GM21360 (cell line): ENCODE measurements around the gene ARHGEF6.

Experiments used
- ATAC-seq: cut with Tn5 transposase; IDR thresholded peaks from one replicate; pipeline ENCODE4 v1.9.1; 2021; ENCODE audit warnings: mild to moderate bottlenecking, moderate library complexity; ENCODE audit not compliant: unreplicated experiment

Gene ARHGEF6

DNA sequence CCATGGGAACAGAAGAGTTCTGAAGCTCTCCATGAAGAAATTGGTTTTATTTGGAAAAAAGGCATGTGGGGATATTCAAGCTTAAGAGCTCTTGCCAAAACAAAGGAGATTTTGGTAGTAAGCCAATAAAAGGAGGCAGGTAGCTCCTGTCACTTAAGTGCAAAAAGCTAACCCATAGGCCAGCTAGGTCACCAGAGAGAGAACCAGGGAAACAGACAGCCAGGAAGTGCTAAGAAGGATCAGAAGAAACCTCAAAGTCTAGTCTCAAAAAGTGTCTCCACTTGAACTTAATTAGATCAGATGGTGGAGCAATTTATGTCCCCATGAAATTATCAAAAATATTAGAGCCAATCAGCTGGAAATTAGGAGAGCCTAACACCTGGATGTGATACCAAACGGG is 83.6 kb downstream of the ARHGEF6 start:
- ATAC-seq = no peak

DNA sequence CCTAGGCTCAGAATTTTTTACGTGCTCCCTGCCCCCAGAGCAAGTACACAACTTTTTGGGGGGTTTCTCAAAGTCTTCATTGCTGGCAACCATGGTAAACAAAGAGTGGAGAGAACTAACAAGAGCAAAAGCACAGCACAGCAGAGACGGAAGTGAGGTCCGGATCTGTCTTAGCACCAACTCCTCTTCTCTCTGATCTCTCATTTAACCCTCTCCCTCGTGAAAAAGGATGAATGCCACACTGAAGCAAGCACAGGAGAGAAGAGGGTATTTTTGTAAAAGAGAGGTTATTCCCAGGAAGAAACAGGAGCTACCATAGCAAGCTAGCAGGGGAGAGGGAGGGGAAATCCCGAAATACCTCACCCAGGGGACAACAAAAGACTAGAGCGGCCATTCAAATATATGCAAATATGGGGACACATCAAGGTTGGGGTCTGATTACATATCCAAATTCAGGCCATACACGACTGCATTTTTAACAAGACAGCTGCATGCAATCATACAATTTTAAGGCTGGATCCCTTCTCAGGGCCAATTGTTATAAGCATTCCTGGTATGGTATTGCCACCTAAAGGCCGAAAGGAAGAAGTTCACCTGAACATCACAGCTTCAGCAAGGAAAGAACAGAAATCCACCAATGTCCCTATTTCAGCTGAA is 86.2 kb downstream of the ARHGEF6 start:
- ATAC-seq = peak; percentile 58

DNA sequence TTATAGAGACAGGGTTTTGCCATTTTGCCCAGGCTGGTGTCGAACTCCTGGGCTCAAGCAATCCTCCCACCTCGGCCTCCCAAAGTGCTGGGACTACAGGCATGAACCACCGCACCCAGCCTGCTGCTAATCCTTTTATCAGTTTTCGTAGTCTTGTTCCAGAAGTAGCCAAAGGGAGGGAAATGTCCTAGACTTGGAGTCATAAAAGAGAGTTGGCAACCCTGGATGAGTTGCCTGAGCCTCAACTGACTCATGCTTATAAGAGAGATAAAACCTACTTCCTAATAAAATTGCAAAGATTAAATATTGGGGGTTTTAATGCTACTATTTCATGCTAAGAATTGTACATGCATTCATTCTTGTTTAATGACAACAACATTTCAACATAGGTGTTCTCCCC is 88.5 kb downstream of the ARHGEF6 start:
- no peak for ATAC-seq

DNA sequence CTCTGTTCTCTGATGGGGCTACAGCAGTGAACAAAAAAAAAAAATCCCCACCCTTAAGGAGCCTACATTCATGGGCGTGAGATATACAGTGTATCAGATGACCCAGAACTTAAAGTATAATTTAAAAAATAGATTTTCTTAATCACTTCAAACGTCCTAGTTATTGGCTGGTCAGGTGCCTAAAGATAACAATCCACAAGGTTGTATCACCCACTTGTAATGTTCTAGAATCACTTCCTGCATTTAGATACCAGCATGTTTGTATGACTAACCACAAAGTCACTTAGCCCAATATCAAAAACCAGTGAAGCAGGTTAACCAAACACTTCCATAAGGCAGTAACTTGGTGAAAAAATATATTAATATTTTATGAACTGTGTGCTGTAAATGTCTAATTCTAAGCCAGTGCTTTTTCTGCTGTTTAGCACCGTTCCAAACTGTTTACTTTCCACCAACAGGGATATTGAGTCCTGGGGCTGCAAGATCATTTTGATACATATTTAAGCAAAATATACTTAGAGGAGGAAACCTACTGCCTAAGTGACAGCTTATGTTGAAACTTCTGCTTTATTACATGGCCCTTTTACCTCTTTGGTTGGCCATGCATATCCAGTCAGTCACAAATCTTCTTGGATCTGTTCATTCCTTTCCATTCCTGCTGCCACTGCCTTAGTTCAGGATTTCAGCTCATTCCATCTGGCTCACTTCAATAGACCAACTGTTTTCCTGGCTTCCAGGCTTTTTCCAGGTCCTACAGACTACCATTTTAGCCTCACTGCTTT is 89.5 kb downstream of the ARHGEF6 start:
- no peak for ATAC-seq

DNA sequence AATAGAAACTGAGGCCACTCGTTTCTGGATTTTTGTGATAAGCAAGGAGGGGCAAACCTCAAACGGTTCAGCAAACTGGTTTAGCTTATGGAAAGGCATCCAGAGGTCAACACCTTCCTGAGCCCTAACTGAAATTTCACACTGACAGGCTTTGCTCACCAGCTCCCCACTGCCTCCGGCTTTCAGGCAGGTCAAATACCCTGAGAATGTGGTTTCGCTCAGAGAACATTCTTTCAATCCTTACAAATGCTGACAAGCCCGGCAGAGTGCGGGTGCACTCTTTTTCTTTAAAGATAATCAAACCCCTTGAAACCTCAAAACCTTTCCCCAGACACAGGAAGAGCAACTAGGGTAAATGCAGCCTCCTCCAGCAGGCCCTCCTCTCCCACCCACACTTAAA is 91.3 kb downstream of the ARHGEF6 start:
- no peak for ATAC-seq

DNA sequence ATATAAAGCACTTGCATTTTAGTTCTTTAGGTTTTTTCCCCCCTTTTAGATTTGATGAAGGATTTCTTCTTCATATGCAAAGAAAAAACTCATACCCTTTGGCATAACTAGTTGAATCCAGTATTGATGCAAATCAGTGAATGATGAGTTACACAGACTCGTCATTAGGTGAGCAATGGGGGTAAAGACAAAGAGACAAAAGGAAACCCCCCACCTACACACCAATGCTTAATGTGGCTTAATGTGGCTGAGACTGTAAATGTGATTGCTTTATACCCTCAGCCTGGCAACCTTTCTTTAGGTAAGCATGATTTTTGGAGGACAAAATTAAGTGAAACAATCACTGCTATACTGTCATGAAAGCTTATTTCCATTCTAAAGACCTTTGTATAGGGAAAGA is 93.3 kb downstream of the ARHGEF6 start:
- no peak for ATAC-seq

DNA sequence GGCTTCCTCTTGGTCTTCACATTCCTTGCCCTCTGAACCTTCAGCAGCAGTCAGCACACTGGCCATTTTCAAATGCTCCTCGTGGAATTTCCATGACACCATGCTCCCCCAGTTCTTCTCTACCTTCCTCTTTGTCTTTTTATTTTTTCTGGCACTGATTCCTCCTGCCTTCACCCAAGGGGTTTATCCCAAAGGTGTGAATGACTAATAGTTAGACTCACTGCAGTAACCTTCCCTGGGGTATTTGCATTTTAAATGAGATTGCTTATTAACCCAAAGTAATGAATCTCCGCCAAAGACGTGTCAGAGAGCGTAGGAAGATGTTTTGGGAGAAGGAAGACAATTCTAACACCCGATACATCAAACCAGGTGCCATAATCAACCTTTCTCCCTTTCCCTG is 96.6 kb downstream of the ARHGEF6 start:
- no peak for ATAC-seq

DNA sequence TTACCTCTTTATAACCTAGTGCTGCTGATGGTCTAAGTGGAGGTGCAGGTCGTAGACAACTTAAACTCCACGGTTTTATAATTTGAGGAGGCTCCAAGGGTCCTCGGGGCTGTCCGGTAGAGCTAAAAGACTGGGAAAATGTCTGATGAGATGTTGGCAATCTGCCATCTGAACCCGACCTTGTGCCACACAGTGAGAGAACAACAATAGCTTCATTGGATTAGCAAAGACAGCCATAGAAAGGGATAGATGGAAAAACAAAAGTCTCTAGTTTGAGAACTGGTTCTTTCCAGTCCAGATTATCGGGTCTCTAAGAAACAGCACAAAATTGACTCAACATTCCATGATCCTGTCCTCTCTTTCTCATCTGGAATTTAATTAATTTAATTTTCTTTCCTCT is 101.2 kb downstream of the ARHGEF6 start:
- ATAC-seq = no peak

DNA sequence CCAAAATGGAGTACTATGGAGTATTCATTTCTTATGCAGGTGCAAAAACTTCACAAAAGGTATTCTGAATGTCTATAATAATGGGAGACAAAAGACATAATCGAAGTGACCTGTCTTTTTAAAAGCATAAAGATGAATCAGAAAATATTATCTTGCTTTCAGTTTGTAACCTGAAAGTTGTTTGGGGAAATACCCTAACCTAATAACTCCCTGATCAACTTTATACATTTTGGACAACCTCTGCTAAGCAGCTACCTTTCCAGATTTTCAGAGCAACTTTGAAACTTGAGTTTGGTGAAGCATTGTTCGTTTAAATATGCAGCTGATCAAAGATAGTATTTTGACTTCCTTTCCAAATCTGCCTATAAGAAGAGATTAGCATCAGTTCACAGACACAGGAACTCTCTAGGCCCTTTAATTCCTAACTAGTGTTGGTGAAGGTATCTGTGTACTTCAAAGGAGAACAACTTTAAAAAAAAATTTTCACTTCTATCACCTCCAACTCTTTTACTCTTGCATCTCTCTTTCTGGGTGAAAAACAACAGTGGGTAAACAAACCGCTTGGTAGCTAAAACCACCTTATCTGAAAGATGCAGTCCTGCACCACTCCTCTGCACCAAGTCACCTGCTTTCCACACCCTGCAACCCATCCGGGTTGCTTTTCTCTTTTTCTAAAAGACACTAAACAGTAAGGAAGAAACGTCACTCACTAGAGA is 106.3 kb downstream of the ARHGEF6 start:
- no peak for ATAC-seq

DNA sequence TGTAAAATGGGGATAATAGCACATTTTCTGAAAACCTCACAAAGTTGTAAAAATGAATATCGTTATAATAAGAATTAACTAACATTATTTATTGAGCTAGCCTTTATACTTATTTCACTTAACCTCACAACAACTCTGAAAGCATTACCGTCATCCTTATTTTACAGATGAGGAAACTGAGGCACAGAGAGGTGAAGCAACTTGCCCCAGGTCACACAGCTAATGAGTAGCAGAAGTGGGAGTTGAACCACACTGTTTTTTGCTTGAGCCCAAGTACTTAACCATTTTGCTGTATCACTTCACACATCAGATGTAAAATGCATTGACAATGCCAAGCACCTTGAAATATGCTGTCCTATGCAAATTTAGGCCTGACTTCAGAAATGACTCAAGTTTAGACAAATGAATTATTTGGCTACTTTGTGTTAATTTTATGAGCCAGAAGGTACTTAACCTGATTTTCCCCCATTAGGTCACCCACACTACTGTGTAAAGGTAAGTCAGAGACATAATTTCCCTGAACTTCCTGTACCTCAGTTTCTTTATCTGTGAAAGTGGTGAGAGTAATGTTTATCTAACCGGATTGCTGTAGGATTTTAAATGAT is 109.6 kb downstream of the ARHGEF6 start:
- ATAC-seq = no peak

DNA sequence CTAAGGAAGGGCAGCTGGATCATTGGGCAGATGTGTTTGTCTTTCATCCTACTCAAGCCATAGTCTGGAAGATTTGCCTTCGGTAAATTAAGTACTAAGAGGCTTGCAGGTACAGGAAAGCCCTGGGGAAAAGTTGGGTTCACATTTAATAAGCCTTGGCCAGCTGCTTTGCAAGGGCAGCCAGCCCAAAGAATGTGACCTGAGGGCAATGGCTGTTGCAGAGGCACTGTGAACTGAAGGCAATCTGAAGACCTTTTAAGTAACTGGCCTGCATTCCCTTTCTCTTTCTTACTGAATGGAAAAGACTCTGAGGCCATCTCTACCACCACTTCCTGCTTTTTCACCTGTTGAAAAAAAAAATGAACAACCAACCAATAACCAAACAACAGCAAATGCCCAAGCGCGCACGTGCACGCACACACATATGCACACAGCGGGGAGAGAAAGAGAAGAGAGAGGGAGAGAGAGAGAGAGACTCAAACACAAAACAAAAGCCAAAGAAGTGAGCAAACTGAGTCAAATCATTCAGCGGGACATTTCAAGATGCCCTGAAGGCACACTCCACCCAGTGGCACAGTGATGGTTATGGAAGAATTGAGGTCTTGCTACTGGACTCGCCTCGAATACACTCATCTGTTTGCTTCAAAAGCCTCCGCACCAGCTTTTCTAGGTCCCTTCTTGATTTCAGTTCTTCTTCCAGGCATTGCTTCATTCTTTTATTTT is 113.1 kb downstream of the ARHGEF6 start:
- ATAC-seq = no peak

DNA sequence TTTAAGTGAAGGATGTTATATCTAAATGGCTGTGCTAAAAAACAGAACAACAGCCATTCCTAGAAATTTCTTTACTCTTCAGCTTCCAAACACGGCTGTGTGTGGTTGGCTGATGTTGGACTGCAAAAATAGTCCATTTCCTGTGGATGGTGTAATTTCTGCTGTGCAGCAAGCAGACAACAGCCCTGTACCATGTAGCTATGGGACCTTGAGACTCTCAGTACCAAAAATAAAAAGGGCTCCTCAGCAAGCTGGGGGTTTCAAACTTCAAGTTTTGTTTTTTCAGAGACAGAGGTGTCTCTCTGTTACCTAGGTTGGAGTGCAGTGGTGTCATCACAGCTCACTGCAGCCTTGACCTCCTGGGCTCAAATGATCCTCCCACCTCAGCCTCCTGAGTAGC is 114.6 kb downstream of the ARHGEF6 start:
- peak; percentile 56 for ATAC-seq

DNA sequence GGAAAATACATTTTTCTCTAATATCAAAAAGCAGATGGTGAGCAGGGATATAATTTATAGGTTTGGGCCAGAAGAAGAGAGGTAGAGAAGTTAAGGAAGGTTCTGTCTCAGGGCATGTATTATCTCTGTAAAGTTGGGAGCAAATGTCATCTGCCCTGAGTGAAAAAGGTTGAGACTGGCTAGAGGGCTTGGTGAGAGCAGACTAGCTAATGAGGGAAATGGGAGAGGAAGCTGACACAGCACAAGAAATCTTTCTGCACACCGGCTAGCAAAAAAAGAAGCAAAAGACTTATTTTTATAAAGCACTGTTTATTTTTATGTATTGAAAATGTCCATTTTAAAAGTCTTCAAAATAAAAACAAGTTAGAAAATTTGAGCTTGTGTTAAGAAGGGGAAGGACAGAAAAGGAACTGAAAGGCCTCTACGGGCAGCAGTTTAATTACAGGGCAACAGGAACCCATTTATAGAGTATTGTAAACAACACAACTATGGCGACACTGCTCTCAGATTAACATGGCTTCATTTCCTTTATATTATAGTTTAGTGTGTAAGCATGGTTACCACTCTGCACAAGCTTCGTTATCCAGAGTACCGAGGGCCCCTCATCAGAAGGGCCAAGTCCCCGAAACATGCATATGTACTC is 115.4 kb downstream of the ARHGEF6 start:
- ATAC-seq = peak; percentile 57

DNA sequence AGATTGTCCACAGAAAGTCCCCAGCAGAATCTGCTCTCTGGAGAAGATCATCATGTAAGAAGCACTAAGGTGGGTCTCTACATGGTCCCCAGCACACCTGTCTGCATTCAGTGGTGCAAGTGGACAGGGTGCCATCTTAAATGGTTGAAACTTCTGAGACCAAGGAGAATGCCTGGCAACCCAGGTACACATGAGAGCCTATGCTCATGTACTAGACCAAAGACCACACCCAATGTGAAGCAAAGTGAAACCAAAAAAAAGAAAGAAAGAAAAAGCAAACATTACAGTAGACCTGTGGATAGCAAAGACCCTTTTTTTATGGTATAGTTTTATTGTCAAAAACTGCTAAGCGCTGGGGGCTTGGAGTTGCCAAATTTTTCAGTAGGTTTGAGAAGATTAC is 117.8 kb downstream of the ARHGEF6 start:
- no peak for ATAC-seq

DNA sequence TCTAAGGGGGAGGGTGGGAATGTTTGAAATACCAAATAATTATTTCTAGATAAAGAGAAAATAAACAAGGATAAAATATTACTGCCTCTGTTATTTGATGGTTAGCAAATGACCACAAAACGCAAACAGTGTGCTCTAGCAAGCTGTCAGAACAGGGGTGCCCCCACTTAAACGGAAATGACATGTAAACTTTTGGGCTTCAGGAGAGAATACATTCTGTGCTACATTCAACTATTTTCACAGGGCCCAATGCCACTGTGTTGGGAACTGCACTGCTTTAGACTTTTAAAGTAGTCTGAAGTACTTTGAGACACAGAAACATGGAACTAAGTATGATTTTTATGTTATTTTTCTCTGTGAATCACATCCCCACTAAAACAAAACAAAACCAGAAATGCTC is 118.6 kb downstream of the ARHGEF6 start:
- no peak for ATAC-seq

DNA sequence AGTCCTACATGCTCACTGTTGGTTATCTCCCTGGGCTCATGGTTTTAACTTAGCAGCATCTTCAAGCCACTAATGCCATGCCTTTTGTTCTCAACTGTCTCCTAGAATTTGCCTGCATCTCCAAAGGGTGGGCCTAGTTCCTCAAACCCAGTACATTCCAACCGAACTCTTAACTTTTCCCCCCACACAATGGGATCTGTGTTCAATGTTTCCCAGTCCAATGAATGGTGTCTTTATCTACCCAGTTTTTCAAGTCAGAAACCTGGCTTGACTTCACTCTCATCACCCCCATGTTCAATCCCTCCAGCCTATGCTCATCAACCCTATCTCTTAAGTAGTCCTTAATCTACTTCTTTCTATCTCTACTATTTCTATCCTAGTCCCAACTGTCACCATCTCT is 119.8 kb downstream of the ARHGEF6 start:
- no peak for ATAC-seq

DNA sequence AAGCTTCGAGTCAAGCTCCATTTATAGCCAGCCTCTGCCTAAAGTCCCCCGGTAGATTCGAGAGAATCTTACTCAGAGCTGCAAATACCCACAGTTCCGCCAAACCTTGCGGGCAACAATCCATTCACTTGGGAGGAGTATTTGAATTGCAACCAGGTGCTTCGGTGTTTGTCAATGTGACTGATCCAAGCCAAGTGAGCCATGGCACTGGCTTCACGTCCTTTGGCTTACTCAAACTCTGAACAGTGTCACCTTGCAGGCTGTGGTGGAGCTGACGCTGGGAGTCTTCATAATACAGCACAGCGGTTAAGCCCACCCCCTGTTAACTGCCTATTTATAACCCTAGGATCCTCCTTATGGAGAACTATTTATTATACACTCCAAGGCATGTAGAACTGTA is 121.6 kb downstream of the ARHGEF6 start:
- no peak for ATAC-seq

DNA sequence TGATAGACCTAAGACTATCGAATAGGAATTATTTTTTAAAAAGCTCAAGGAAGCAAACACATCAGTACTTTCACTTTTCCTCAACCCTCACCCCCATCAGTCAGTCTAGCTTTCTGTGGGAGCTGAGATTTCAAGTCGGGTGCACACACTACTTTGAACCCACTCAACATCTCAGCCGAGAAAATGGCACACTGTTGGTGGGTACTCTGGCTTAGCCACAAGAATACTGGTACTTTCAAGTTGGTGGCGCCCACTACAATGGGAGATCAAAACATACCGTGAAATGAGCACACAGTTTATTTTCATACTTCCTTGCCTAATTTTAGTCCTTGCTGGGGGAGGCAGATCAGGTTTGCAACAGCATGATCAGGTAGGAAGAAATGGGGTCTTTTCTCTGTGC is 122.6 kb downstream of the ARHGEF6 start:
- no peak for ATAC-seq

DNA sequence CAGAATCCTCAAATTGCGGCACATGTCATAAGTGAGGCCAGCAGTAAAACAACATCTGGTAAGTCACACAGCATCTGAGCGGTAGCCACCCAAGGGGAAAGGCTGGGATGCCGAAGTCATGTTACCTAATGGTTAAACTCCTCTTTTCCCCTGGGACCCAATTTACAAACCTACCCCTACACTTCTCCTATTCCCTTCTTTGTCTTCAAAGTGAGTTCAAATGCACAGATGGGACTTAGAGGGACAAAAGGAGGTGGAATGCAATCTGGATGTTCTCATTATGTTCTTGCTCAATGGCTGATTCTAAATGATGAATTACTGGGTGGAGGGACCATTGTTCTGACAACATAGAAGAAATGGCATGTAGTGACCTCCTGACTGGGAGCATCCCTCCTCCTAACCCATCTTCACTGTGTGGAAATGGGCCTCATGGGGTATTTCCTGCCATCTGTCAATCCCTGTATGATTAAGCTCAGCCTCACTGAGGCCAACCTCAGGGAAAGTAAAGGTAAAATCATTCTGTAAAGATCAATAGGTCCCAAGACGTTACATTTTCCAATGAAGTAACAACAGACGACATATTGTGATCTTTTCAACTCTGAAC is 124.3 kb downstream of the ARHGEF6 start:
- ATAC-seq = no peak
